Uterus (tissue), 2 donors: Measurements from ENCODE around the gene MKKS.

Source experiments
- POLR2A ChIP-seq, 2 donors: fragments of 450-650 bp; IDR thresholded peaks; one replicate each; pipeline ENCODE4 v1.6.1; 2016; ENCODE audit warnings: antibody characterized with exemption in 2 of 2, mild to moderate bottlenecking in 1 of 2, moderate library complexity in 1 of 2
- TF ChIP-seq, protein P1 (sequence below), 4 experiments: fragments of 200-600 bp in 2 of 4; fragments of 450-650 bp in 2 of 4; sonication (generic) in 2 of 4; IDR thresholded peaks; one replicate each; pipeline ENCODE4 v1.5.1; 2016 to 2019; ENCODE audit warnings: antibody characterized with exemption in 4 of 4, mild to moderate bottlenecking in 2 of 4, moderate library complexity in 1 of 4

DNA sequence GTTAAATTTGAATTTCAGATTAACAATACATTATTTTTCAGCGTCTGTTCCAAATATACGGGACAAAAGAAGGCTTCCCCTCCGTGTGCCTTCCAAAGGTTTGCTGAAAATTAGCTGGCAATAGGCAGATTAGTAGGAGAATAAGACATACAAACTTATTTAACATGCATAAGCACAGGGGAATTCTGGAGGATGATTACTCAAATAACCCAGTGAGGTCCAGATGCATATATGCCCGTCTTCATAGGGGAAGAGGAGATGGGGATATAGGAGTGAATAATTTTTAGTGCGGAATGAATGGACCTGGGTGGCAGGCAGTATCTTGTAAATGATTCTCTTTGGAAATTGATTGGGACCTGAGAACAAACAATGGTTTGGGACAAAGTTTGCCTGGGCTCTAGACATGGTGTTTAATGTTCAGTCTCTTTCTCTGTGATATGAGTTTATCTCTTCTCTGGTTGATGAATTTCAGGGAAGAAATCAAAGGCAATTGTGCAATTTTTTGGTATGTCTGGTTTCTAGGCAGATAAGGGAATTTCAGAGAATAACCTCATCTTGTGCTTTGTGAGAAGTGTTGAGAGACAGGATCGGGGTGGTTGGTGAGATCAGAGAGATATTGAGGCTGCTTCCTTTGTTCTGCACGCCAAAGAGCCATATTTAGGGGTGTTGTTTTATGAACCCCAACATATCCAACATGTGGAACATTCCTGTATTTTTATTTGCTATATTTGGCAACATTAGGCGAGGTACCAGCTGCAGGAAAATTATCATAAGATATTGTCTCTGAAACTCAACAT is 63.7 kb downstream of the MKKS start:
- TF ChIP-seq, protein P1, sequence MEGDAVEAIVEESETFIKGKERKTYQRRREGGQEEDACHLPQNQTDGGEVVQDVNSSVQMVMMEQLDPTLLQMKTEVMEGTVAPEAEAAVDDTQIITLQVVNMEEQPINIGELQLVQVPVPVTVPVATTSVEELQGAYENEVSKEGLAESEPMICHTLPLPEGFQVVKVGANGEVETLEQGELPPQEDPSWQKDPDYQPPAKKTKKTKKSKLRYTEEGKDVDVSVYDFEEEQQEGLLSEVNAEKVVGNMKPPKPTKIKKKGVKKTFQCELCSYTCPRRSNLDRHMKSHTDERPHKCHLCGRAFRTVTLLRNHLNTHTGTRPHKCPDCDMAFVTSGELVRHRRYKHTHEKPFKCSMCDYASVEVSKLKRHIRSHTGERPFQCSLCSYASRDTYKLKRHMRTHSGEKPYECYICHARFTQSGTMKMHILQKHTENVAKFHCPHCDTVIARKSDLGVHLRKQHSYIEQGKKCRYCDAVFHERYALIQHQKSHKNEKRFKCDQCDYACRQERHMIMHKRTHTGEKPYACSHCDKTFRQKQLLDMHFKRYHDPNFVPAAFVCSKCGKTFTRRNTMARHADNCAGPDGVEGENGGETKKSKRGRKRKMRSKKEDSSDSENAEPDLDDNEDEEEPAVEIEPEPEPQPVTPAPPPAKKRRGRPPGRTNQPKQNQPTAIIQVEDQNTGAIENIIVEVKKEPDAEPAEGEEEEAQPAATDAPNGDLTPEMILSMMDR (IDR thresholded peaks at IDR 0.05) = no peak
- no peak for TF ChIP-seq POLR2A (IDR thresholded peaks at IDR 0.05)
